Measurements from ENCODE around the gene SERTAD2.

GRCh38 chr2:64591188-64591587 lies 62.5 kb downstream of the SERTAD2 start:
- no peak for TF ChIP-seq CTCF (conservative IDR thresholded peaks at IDR 0.05; ENCODE audit: low read depth in 2 of 2)
- no peak for TF ChIP-seq POLR2AphosphoS5 (IDR thresholded peaks at IDR 0.05; ENCODE audit: low read depth)
- no peak for TF ChIP-seq EZH2 (IDR thresholded peaks at IDR 0.05; ENCODE audit: low read depth, unreplicated experiment)
- TF ChIP-seq REST (IDR thresholded peaks at IDR 0.05; ENCODE audit: unreplicated experiment) = no peak
- no peak for TF ChIP-seq STAT1 (IDR thresholded peaks at IDR 0.05; ENCODE audit: unreplicated experiment)
- no peak for TF ChIP-seq EZH2phosphoT487 (IDR thresholded peaks at IDR 0.05; ENCODE audit: unreplicated experiment)
- TF ChIP-seq NANOG (IDR thresholded peaks at IDR 0.05; ENCODE audit: borderline replicate concordance) = no peak
- no peak for TF ChIP-seq CREB1 (CRISPR knock-in tag; IDR thresholded peaks at IDR 0.05; ENCODE audit: low read depth)
- TF ChIP-seq ETS1 (IDR thresholded peaks at IDR 0.05) = no peak

All from GM23338 (cell line).